Psoas muscle (tissue), 8 donors: Measurements from ENCODE around the gene FAM131A. TPM values are rescaled to one million over a fixed set of nuclear protein-coding genes. Genes with fewer than 3 reads are reported as not detected.

ENCODE experiments used
- ATAC-seq, 4 donors: fragments of 200-7000 bp; cut with Tn5 transposase; one replicate each; pipeline ENCODE4 v1.9.1; 2020; ENCODE audit warnings: moderate library complexity in 3 of 4, mild to moderate bottlenecking in 2 of 4
- DNase-seq, 2 donors: peaks; one replicate each; pipeline ENCODE4 v3.0.0-alpha.2; 2020
- H3K27ac ChIP-seq: fragments of 200-600 bp; one replicate; pipeline ENCODE4 v1.8.0; 2022
- H3K27me3 ChIP-seq, 3 donors: fragments of 200-600 bp in 1 of 3; one replicate each; pipeline versions ENCODE4 v1.6.1 to v1.8.0; 2013 to 2022; ENCODE audit warnings: low read length in 2 of 3, mild to moderate bottlenecking in 2 of 3, moderate library complexity in 1 of 3; ENCODE audit not compliant: insufficient read depth in 3 of 3
- H3K36me3 ChIP-seq, 2 donors: fragments of 200-600 bp in 1 of 2; one replicate each; pipeline versions ENCODE4 v1.6.1 to v1.8.0; 2013 to 2022; ENCODE audit warnings: low read depth in 1 of 2, mild to moderate bottlenecking in 1 of 2, moderate library complexity in 1 of 2; ENCODE audit not compliant: insufficient read depth in 1 of 2
- H3K4me1 ChIP-seq: fragments of 200-600 bp; one replicate; pipeline ENCODE4 v1.8.0; 2022
- H3K4me3 ChIP-seq: fragments of 200-600 bp; one replicate; pipeline ENCODE4 v1.8.0; 2022; ENCODE audit warnings: mild to moderate bottlenecking
- H3K9me3 ChIP-seq: fragments of 200-600 bp; one replicate; pipeline ENCODE4 v1.8.0; 2022
- CTCF ChIP-seq: fragments of 200-600 bp; IDR thresholded peaks from one replicate; pipeline ENCODE4 v1.8.0; 2022; ENCODE audit warnings: antibody characterized with exemption
- WGBS, 3 donors: extraction: QIAGEN DNeasy Blood & Tissue Kit; methylation state at CpG; one replicate each; pipeline versions ENCODE4 v1.1.6 to v1.1.7; 2013; 5-methylcytosine and 5-hydroxymethylcytosine counted together
- intact Hi-C, 2 donors: fragments of 100-400 bp; cut with DNase I; formaldehyde crosslinking; loops; one replicate each; pipeline versions ENCODE4 v1.11.0 to v1.14.2; 2022
- polyA plus RNA-seq, 3 donors: library from polyadenylated mRNA; stranded (reverse); fragments of 200-250 nt; gene quantifications; one replicate each; pipeline ENCODE4 v1.2.3, GENCODE V29; 2013
- total RNA-seq, 4 donors: library from RNA; stranded (reverse); fragmentation: NEBNext Ultra II Directional in 2 of 4; extraction: Animal tissue kit (Norgen Biotek cat#: 25700) in 2 of 4; gene quantifications; one replicate each; pipeline versions ENCODE4 v1.2.1 to v1.2.4, GENCODE V29; 2021 to 2023
- donor health status: healthy with polysubstance abuse.
- donor health status: DM: no; HTN: no; CAD: no; lungs with moderate emphysema.
- donor health status: Bipolar disorder and iron deficiency.
- donor health status: healthy.
- donor health status: DM: yes; HTN: yes; CAD: no.
- donor health status: DM: no; HTN: no; CAD: no.
- donor health status: DM: no; HTN: no; CAD: no.
- donor health status: DM: yes; HTN: yes; CAD: no.

FAM131A gene
- total and polyA plus RNA-seq, 7 donors: 12.6 to 26.8 (median 13.9) TPM

- DNase-seq (peak; percentile 8 to 74), ATAC-seq (peak; percentile 15 to 48 (median 32))
- 67 to 82% (median 72%) methylated on average over 15 of the region's 15 CpGs for WGBS, 3 donors
These were observed 2.8 kb upstream of the FAM131A start for GRCh38 chr3:184334470-184335158.

GRCh38 chr3:184335291-184335660, 2.1 kb upstream of the FAM131A start:
- no peaks in the 10 kb centered on the region for H3K27me3 ChIP-seq
- WGBS, 3 donors: 41 to 65% (median 50%) methylated on average over 4 of the region's 4 CpGs
- intact Hi-C loops: no loop called here
- peaks cover 0 to 51% of the 10 kb centered on the region in 2 donors for H3K36me3 ChIP-seq
- no peak for TF ChIP-seq CTCF
- H3K9me3 ChIP-seq: no peaks in the 10 kb centered on the region
- ATAC-seq: no peak
- peak in 1 of 2 donors; percentile 46 for DNase-seq
- H3K27ac ChIP-seq: peak overlapping the region; percentile 90
- peaks cover 58% of the 10 kb centered on the region for H3K4me1 ChIP-seq
- peak overlapping the region; percentile 79 for H3K4me3 ChIP-seq

More at GRCh38 chr3:184334470-184335158, 2.8 kb upstream of the FAM131A start:
- peak overlapping the region; percentile 90 for H3K27ac ChIP-seq
- H3K36me3 ChIP-seq: peaks cover 0 to 58% of the 10 kb centered on the region in 2 donors
- H3K4me3 ChIP-seq: no peak overlapping the region
- intact Hi-C loops: no loop called here
- peaks cover 55% of the 10 kb centered on the region for H3K4me1 ChIP-seq
- H3K27me3 ChIP-seq: no peaks in the 10 kb centered on the region
- no peak for TF ChIP-seq CTCF
- no peaks in the 10 kb centered on the region for H3K9me3 ChIP-seq

GRCh38 chr3:184335661-184336546, 1.5 kb upstream of the FAM131A start:
- 0 to 1% (median 0%) methylated on average over 35 to 77 of the region's 77 CpGs for WGBS, 3 donors
- peaks cover 58% of the 10 kb centered on the region for H3K4me1 ChIP-seq

More at GRCh38 chr3:184335661-184336546, 1.5 kb upstream of the FAM131A start:
- DNase-seq: peak; percentile 89 to 93
- Histone ChIP-seq H3K9me3 (no peaks in the 10 kb centered on the region), H3K4me3 (peak overlapping the region; percentile 79), H3K36me3 (peaks cover 0 to 45% of the 10 kb centered on the region in 2 donors), H3K27me3 (no peaks in the 10 kb centered on the region), H3K27ac (peak overlapping the region; percentile 90)
- intact Hi-C loops: no loop called here
- peak; percentile 63 to 79 (median 71) for ATAC-seq
- no peak for TF ChIP-seq CTCF
